HG03469 (cell line): Measurements from ENCODE around the gene HADH.
"Not testable (repeated sequence)": the region's sequence is repeated elsewhere in the genome, so short reads cannot be mapped to it uniquely, and the experiment has no call there.

ENCODE experiments used
- ATAC-seq: cut with Tn5 transposase; IDR thresholded peaks from one replicate; pipeline ENCODE4 v1.9.1; 2021; ENCODE audit warnings: mild to moderate bottlenecking, moderate library complexity, moderate number of reproducible peaks; ENCODE audit not compliant: unreplicated experiment

HADH gene

GRCh38 chr4:107994894-107995293 lies 5.2 kb downstream of the HADH start:
- ATAC-seq: no peak

- ATAC-seq: no peak
These were observed 7.5 kb downstream of the HADH start for GRCh38 chr4:107996949-107997788.

GRCh38 chr4:107997794-107998193 lies 8.1 kb downstream of the HADH start:
- ATAC-seq: no peak

GRCh38 chr4:107999932-108000539 lies 10.3 kb downstream of the HADH start:
- no peak for ATAC-seq

- ATAC-seq: no peak
These were observed 11.9 kb downstream of the HADH start for GRCh38 chr4:108001540-108002135.

- ATAC-seq: no peak
These were observed 14.4 kb downstream of the HADH start for GRCh38 chr4:108003982-108004515.

- ATAC-seq: no peak
These were observed 15.0 kb downstream of the HADH start for GRCh38 chr4:108004646-108005045.

- ATAC-seq: no peak
These were observed 16.1 kb downstream of the HADH start for GRCh38 chr4:108005807-108006206.

GRCh38 chr4:108006361-108006760 lies 16.7 kb downstream of the HADH start:
- ATAC-seq: no peak

GRCh38 chr4:108007984-108008383 lies 18.3 kb downstream of the HADH start:
- ATAC-seq: no peak

- ATAC-seq: no peak
These were observed 19.0 kb downstream of the HADH start for GRCh38 chr4:108008721-108009120.

- no peak for ATAC-seq
These were observed 20.5 kb downstream of the HADH start for GRCh38 chr4:108010167-108010566.

- ATAC-seq: not testable (repeated sequence)
These were observed 22.7 kb downstream of the HADH start for GRCh38 chr4:108012382-108012781.

GRCh38 chr4:108013327-108013726 lies 23.6 kb downstream of the HADH start:
- ATAC-seq: no peak

- no peak for ATAC-seq
These were observed 24.3 kb downstream of the HADH start for GRCh38 chr4:108013955-108014354.

- peak; percentile 65 for ATAC-seq
These were observed 28.6 kb downstream of the HADH start for GRCh38 chr4:108018040-108018883.

GRCh38 chr4:108018884-108019187 lies 29.1 kb downstream of the HADH start:
- no peak for ATAC-seq

GRCh38 chr4:108024085-108024877 lies 34.6 kb downstream of the HADH start:
- no peak for ATAC-seq

GRCh38 chr4:108024878-108025165 lies 35.1 kb downstream of the HADH start:
- ATAC-seq: no peak

GRCh38 chr4:108029016-108029720 lies 39.5 kb downstream of the HADH start:
- ATAC-seq: no peak
